Activated CD8-positive, alpha-beta memory T cell treated with anti-CD3 and anti-CD28 coated beads, Interleukin-2, amount 50 U/mL, for 24 hours (primary cell): ENCODE results near the gene DUSP9.

Experiments used
- DNase-seq: peaks from one replicate; pipeline ENCODE4 v3.0.0-alpha.2; 2020; ENCODE audit errors: extremely low read depth

DUSP9 gene

DNA sequence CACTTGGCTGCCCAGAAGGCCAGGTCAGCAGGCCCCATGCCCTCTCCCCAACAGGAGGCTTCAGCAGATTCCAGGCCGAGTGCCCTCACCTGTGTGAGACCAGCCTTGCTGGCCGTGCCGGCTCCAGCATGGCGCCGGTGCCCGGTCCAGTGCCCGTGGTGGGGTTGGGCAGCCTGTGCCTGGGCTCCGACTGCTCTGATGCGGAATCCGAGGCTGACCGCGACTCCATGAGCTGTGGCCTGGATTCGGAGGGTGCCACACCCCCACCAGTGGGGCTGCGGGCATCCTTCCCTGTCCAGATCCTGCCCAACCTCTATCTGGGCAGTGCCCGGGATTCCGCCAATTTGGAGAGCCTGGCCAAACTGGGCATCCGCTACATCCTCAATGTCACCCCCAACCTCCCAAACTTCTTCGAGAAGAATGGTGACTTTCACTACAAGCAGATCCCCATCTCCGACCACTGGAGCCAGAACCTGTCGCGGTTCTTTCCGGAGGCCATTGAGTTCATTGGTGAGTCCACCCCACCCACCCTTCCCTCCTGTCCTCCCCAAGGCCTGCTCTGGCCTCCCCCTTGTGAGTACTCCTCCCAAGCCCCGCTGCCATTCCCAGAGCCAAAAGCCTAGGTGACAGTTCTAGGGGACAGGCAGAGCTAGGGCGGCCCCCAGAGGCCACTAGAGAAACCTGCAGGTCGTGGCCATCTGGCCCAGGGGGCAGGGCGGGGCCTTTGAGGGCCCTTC, 2.3 kb downstream of the DUSP9 start:
- DNase-seq: no peak

DNA sequence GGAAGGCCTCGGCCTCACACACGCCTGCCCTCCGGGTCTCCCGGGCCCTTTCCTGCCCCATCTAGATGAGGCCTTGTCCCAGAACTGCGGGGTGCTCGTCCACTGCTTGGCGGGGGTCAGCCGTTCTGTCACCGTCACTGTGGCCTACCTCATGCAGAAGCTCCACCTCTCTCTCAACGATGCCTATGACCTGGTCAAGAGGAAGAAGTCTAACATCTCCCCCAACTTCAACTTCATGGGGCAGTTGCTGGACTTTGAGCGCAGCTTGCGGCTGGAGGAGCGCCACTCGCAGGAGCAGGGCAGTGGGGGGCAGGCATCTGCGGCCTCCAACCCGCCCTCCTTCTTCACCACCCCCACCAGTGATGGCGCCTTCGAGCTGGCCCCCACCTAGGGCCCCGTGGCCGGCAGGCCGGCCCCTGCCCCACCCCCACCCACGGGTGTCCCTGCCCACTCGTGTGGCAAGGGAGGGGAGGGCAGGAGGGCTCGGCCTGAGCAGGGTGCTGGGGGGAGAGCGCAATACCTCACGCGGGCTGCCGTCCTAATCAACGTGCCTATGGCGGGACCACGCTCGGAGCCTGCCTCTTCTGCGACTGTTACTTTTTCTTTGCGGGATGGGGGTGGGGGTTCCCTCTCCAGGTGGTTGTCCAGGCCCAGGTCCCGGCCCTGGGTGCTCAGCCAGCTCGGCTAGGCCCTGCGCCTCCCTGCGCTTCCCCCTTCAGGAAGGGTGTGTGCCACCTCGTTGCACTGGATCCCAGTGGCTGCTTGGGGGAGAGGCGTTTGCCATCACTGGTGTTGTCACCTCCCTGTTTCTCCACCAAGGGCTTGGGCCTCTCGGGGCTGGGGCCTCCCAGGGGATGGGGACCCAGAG, 3.1 kb downstream of the DUSP9 start:
- DNase-seq: no peak

DNA sequence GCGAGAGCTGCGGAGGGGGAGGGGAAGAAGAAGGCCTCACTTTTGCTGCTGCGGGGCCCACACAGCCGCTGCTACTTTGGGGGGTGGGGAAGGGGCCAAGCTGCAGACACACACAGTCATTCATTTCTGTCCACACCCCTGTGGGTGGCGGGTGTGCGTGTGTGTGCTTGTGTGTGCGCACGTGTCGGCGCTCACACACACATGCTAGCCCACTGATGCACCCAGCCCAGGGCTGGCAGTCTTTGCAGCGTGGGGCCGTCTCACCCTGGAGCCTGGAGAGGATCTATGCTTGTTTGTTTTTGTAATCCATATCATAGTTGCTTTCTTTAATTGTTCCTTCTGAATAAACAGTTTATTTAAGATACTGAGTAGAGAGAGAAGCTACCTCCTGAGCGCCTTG, 4.0 kb downstream of the DUSP9 start:
- no peak for DNase-seq

DNA sequence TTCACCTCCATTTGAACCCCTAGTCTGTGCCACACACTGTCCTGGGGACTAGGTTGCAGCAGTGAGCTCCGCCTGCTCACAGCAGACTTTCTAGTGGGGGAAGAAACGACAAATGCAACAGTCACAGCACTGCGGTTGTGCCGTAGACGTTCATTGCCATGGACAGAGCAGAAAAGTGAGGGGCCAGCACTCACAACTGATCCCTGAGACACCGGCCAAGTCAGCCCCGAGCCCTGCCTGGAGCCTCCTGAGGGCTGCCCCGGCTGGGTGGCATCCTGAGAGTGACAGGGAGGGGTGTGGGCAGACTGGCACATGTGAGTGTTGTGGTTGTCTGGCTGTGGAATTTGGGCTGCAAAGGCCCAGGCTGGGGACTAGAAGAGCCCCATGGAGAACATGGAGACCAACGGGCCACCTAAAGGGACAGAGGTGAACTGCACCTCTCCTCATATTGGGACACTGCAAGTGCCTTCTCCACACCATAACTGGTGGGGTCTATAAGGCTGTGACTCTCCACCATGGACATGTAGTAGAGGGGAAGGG, 4.6 kb downstream of the DUSP9 start:
- no peak for DNase-seq

DNA sequence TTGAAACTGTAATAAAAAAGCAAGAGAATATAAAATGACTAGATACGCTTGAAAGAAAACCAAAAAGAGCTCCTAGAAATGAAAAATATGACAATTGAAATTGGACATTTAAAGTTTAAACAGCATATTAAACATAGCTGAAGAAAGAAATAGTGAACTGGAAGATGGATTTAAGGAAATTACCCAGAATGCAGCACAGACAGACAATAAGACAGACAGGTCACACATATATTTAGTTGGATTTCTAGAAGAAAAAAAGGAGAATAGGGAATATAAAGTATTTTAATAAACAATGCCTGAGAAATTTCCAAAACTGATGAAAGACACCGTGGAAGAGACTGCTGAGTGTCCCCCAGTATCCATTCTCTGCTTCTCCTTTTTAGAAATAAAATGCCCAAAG, 6.6 kb downstream of the DUSP9 start:
- DNase-seq: no peak

DNA sequence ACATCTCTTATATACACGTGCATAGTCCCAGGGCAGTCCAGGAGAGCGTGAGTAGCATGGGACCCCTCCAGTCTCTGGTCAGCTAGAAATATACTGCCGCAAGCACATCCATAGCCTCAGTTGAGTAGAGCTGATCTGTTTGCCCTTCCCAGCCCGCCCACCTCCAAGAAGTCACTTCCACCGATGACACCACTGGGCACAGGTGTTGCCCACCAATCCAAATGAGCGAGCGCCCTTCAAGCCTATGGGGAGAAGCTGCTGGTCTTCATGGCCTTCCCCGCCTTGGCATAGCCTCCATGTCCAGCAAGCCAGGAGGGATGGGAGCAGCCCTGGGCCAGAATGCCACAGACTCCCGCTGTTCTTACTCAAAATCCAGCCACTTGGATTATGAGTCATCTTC, 10.2 kb downstream of the DUSP9 start:
- no peak for DNase-seq

DNA sequence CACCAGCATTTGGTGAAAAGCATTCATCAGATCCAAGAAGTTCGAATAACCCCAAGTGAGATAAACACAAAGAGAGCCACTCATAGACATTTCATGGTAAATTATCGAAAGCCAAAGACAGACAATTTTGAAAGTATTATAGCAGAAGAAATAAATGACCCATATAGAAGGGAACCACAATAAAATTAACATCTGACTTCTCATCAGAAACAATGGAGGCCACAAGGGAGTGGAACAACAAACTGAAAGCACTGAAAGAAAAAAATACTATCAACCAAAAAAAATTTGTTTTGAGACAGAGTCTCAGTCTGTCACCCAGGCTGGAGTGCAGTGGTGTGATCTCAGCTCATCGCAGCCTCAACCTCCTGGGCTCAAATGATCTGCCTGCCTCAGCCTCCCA, 12.3 kb downstream of the DUSP9 start:
- no peak for DNase-seq

DNA sequence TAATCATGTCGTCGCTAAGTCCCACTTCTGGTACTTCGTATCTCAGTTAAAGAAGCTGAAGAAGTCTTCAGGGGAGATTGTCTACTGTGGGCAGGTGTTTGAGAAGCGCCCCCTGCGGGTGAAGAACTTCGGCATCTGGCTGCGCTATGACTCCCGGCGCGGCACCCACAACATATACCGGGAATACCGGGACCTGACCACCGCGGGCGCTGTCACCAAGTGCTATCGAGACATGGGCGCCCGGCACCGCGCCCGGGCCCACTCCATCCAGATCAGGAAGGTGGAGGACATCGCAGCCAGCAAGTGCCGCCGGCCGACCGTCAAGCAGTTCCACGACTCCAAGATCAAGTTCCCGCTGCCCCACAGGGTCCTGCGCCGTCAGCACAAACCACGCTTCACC, 15.3 kb downstream of the DUSP9 start:
- DNase-seq: peak; percentile 10

DNA sequence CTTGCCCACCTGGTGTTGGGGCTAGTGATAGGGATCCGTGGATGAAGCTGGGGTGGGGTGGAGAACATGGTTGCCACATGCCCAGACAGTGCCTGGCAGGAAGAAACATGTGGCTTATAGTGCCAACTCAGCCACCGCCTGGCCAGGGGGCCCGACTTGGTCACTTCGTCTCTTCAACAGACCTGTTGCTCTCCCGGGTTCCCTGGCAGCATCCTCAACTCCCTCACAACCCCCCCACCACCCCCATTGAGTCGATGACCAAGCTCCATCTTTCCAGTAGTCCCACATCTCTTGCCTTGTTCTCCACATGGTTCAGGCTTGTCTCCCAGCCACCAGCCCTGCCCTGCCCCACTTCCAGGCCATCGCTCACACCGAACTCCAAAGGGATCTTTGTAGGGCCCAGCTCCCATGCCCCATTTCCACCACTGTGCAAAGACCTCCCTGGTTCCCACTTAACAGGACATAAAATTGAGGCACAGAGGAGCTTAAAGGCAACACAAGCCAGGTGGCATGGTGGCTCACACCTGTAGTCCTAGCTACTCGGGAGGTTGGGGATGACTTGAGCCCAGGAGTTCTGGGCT, 18.8 kb downstream of the DUSP9 start:
- no peak for DNase-seq

DNA sequence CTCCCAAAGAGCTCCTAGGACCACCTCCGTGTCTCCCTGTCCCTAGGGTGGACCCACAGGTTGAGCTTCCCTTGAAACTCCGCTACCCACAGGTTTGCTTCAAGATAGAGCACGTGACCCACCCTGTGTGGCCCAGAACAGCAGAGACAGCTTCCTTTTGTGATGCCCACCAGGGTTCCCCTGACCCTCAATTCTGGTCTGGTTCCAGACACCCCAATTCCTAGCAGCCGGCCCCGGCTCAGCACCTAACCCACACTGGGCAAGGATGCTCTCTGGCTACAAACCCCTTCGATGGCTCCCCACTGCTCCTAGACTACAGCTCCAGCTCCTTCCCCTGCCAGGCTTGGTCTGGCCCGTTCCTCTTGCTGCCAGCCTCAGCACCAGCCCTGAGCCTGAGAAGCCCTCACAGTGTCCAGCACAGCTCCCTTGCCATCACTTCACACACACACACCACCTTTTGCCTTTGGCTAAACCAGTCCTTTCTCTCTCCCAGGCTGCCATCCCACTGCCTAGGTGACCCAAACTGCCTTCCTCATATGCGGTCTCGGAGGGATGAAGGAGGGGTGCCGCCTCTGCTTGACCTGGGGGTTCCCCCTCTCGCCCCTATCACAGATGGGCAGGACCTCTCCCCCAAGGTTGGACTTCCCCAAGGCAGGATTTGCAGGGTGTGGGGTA, 20.4 kb downstream of the DUSP9 start:
- DNase-seq: no peak

DNA sequence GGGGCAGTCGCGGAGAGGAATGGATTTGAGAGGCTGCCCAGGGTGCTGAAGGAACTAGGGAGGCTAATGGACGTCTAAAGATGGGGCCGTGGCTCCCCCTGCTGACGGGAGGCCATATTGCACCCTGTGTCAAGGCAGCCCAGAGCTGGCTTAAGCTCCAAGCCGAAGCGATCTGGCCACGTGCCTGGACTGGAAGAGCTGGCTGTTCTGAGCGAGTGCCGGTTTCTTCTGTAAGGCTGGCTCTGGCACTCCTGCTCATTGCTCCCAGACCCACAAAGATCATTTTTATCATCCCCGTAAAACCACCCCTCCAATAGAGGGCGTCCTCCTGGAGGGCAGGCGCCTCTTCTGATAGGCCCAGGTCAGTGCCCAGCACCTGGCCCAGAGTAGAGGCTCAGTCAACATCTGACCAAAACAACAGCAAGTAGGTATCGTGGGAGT, 21.0 kb downstream of the DUSP9 start:
- peak; percentile 51 for DNase-seq

DNA sequence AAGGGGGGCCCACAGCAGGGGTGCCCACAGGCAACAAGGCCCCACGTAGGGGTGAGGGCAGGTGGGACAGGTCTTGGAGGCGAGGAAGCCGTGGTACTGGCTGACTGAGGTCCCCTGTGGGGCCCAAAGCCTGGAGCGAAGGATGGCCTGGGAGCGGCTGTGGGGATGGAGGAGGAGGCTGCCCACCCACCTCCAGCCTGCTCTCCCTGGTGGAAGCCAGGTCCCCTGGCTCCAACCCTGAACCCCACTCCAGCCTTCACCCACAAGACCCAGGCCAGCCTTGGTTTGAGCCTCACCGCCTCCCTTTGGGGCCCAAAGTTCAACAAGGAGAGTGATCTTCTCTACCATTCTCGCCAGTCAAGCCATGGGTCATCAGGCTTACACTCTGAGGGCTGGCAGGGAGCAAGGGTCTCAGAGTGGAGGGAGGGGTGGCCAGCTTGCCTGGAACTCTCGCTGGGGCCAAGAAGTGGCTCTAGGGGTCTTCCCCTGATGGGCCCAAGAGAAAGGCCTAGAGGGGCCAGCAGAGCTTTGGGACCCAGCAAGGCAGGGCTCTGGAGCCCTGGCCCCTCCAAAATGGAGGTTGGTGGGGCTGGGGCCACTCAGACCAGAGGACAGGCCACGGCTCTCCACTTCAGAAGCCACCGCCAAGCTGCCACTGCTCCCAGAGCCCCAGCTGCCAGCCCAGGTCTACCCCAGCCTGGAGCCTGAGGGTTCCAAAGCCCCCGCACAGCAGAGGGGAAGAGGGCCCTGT, 21.6 kb downstream of the DUSP9 start:
- no peak for DNase-seq

DNA sequence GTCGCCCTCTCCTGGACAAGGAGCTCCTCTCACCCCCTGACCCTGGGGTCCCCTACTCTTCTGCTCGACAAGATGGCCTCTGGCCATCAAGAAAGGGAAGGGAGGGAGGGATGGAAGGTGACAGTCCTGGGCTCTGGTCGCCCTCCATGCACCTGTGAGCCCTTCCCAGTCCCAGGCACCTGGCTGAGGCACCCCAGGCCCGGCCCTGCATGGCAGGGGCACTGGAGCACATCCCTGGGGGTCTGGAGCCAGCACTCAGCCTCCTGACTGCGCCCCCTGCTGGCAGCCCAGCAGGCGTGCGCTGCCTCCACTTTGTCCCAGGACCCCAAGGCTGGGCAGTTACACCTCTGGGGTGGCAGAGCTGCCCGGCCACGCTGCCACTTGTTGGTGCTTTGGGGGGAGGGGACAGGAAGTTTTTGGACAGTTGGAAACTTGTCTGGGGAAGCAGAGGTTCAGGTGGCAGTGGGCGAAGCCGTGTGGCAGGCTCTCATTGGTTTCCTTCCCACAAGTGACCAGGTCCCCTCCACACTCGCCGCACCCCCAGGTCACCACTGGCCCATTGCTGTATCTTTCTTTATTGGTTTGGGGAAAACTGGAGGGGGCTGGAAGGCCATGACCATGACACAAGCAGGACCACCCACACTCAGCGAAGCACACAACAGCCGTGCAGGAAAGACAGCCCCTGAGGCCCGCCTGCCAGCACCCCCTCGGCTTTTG, 22.3 kb downstream of the DUSP9 start:
- no peak for DNase-seq

DNA sequence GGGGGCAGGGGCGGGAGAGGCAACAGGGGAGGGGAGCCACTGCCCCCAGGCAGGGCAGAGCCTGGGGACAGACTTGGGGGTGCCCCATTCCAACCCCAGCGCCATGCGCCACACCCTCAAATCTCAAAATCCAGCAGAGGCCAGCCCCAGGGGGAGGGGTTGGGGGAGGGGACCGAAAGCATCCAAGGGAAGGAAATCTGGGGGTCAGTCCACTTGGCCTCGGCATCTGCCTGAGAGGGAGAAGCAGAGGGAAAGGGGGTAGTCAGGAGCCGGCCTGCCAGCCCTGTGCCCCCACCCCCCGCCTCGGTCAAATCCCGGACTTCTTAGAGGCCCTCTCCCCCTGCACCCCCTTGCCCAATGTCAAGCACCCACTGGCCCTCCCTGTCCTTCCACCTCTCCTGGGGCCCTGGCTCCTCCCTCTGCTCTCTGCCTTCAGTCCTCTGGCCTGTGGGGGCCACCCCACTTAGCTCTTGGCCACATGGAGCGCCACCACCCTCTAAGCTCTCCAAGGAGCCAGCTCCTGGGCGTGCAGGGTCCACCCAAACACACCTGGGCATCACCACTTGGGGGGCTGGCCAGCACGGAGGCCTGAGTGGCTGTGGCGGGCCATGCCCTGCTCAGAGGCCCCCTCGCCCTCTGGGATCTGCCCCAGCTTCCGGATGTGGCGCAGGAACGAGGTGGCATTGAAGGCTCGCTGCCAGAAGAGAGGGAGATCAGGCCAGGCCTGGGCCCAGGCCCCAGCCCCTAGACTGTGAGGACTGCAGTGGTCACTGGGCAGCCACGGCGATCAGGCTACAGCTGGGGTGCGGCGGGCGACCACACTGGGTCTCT, 23.1 kb downstream of the DUSP9 start:
- DNase-seq: no peak

DNA sequence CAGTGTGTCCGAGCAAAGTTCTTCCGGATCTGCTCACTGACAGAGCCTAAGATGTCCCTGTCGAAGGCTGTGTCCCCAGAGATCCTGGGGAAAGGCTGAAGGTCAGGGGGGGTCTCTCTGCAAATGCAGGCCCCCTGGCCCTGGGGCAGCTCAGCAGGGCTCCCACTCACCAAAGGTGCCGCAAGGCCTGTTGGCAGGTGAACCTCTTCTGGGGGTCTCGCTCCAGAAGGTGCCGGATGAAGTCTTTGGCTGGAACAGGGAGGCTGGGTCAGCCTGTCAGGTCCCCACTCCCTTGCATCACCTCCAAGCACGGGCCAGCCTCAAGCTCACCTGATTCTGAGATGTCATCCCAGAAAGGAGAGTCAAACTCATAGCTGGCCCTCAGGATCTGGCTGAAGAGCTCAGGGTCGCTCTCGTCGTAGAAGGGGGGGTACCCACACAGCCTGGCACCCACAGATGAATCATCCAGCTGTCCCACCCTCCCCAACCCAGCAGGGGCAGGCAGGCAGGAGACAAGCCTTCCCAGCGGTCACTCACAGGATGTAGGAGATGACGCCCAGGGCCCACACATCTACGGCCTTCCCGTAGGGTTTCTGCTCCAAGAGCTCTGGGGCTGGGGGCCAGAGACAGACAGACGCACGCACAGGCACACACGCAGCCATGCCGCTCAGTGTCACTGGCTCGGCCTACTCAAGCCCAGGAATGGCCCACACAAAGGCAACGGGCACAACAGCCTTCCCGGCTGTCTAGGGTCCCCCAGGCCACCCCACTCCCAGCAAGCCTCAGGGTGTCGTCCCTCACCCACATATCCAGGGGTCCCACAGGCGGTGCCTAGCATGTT, 24.0 kb downstream of the DUSP9 start:
- no peak for DNase-seq

DNA sequence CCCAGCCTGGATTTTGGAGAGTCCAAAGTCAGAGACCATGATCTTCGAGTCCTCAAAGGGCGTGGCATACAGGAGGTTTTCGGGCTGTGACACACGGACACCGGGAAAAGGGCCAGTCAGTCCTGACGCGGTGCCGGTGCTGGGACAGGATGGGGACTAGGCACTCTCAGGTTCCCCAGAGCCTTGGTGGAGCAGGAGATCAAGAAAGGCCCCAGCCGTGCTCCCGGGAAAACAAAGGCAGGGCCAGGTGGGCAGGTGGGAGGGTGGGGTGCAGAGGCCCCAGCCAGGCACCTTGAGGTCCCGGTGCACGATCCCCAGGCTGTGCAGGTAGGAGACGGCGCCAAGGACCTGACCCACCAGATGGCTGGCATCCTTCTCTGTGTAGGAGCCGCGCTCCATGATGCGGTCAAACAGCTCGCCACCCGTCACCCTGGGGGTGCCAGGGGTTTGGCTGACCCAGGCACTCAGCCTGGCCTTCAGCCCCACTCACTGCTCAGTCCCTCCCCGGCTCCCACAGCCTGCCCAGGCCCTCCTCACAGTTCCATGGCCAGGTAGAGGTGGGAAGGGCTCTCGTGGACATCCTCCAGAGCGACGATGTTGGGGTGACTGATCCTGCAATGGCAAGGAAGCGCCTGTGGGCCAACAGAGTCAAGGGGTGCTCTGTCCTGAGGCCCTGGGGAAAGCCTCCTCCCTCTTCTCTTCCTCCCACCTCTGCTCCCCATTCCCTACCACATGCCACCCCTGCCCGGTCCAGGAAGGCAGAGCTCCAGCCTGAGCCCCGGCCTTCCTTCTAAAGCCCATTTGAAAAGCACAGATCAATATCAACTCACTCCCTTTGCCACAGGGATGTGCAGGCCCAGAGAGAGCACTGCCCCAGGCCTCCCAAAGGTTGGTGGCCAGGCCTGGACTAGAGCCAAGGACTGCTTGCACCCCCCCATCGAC, 24.9 kb downstream of the DUSP9 start:
- DNase-seq: no peak

DNA sequence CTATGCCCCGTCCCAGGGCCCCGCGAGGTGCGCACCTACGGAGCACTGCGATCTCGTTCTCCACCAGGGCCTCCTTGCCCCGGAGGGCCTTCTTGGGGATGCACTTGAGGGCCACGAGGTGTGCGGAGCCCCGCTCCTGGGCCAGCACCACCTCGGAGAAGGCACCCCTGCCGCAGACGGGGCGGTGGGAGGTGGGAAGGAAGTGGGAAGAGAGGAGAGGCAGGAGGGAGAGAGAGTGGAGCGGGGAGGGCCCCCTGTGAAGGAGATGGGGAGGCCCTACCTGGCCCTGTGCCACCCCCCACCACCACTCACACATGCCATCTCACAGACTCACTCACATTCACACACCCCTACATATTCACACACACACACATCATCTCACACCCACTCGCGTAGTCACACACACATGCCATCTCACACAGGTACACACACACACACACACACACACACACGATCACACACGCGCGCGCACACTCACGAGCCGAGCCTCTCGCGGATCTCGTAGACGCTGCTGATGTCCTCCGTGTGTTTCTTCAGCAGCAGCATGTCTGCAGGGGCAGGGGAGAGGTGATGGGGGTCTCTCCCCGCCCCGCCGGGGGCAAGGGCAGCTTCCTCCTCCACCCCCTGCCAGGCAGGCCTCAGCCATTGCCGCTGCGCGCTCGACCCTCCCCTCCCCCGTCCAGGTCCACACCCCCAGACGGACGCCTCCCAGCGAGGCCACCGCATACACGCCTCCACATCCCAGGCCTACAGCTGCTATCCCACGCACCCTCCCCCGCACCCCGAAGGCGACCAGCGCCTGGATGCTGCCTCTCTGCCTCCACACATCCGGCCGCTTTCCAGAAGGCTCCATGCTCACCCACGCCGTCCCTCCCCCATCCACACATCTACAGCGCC, 25.8 kb downstream of the DUSP9 start:
- no peak for DNase-seq
